HL-60 (cell line): Measurements from ENCODE around the gene RSRP1.

Source experiments
- DNase-seq, 2 experiments: peaks; one replicate each; pipeline ENCODE4 v3.0.0-alpha.2; 2010 to 2020; ENCODE audit warnings: low read depth in 1 of 2, low spot score in 1 of 2
- H3K27ac ChIP-seq: fragments of 250-450 bp; sonication (Bioruptor Pico); replicated peaks from 2 replicates; pipeline ENCODE4 v1.5.1; 2020; ENCODE audit warnings: mild to moderate bottlenecking, moderate library complexity
- H3K27me3 ChIP-seq: fragments of 250-450 bp; sonication (Bioruptor Pico); 2 replicates; pipeline ENCODE4 v1.5.1; 2021; ENCODE audit warnings: mild to moderate bottlenecking, moderate library complexity; ENCODE audit not compliant: insufficient read depth, poor library complexity, severe bottlenecking
- H3K4me3 ChIP-seq: replicated peaks from 2 replicates; pipeline ENCODE4 v1.5.1; 2011; ENCODE audit warnings: mild to moderate bottlenecking, control low read depth, low read length; ENCODE audit not compliant: insufficient read depth
- CTCF ChIP-seq: IDR thresholded peaks from one replicate; pipeline ENCODE4 v1.5.1; 2011; ENCODE audit warnings: low read length, control low read depth, inconsistent platforms; ENCODE audit not compliant: insufficient read depth
- GABPA ChIP-seq: IDR thresholded peaks from 2 replicates; pipeline ENCODE4 v1.6.1; 2012; ENCODE audit warnings: low read depth
- POLR2AphosphoS5 ChIP-seq: IDR thresholded peaks from 2 replicates; pipeline ENCODE4 v1.6.1; 2012; ENCODE audit warnings: low read depth
- REST ChIP-seq: IDR thresholded peaks from 2 replicates; pipeline ENCODE4 v1.6.1; 2012; ENCODE audit warnings: low read depth; ENCODE audit not compliant: insufficient replicate concordance
- SPI1 ChIP-seq: IDR thresholded peaks from 2 replicates; pipeline ENCODE4 v1.6.1; 2012; ENCODE audit warnings: low read depth, mild to moderate bottlenecking, borderline replicate concordance

RSRP1 gene

GRCh38 chr1:25245809-25246599 lies 1.2 kb downstream of the RSRP1 start:
- Histone ChIP-seq H3K27me3 (no peaks in the 10 kb centered on the region), H3K4me3 (peak overlapping the region; percentile 98), H3K27ac (peak overlapping the region; percentile 98)
- peak in 1 of 2 experiments; percentile 33 for DNase-seq
- TF ChIP-seq GABPA (no peak), REST (no peak), POLR2AphosphoS5 (no peak), CTCF (no peak), SPI1 (no peak)

- H3K27ac ChIP-seq = no peak overlapping the region
- no peaks in the 10 kb centered on the region for H3K27me3 ChIP-seq
- H3K4me3 ChIP-seq = peak overlapping the region; percentile 98
- DNase-seq = no peak
- TF ChIP-seq SPI1 = no peak
- no peak for TF ChIP-seq POLR2AphosphoS5
- no peak for TF ChIP-seq CTCF
- TF ChIP-seq REST = no peak
- no peak for TF ChIP-seq GABPA
These were observed 1.9 kb downstream of the RSRP1 start for GRCh38 chr1:25245393-25245792.

- TF ChIP-seq POLR2AphosphoS5 (no peak), SPI1 (no peak), REST (no peak), CTCF (no peak), GABPA (no peak)
- peak in 1 of 2 experiments; percentile 28 for DNase-seq
- H3K27ac ChIP-seq = no peak overlapping the region
These were observed 3.3 kb downstream of the RSRP1 start for GRCh38 chr1:25243907-25244306.

More at GRCh38 chr1:25243907-25244306, 3.3 kb downstream of the RSRP1 start:
- no peak overlapping the region for H3K4me3 ChIP-seq
- no peaks in the 10 kb centered on the region for H3K27me3 ChIP-seq
